Lower leg skin (tissue), 3 donors: Measurements from ENCODE around the gene ABHD4.

Experiments used
- CTCF ChIP-seq, 3 donors: fragments of 450-650 bp; IDR thresholded peaks; one replicate each; pipeline ENCODE4 v1.5.1; 2016; ENCODE audit warnings: antibody characterized with exemption in 3 of 3, mild to moderate bottlenecking in 3 of 3, moderate library complexity in 2 of 3
- POLR2A ChIP-seq, 2 donors: fragments of 450-650 bp; IDR thresholded peaks; one replicate each; pipeline ENCODE4 v1.6.1; 2016 to 2017; ENCODE audit warnings: antibody characterized with exemption in 2 of 2, mild to moderate bottlenecking in 1 of 2, moderate library complexity in 1 of 2

GRCh38 chr14:22627506-22628263 lies 29.6 kb downstream of the ABHD4 start:
- TF ChIP-seq CTCF (IDR thresholded peaks at IDR 0.05) (no peak), POLR2A (IDR thresholded peaks at IDR 0.05) (no peak)
